Stimulated activated CD8-positive, alpha-beta memory T cell treated with anti-CD3 and anti-CD28 coated beads, Interleukin-12 subunit alpha, Interleukin-12 subunit beta, amount 100 ng/mL, for 4 hours (primary cell): Measurements from ENCODE around the gene ETV4.

Experiments used
- DNase-seq: peaks from one replicate; pipeline ENCODE4 v3.0.0-alpha.2; 2020; ENCODE audit warnings: low read depth

The ETV4 gene

GRCh38 chr17:43572368-43572980 is 26.3 kb upstream of the ETV4 start:
- no peak for DNase-seq

GRCh38 chr17:43570518-43570928 is 24.4 kb upstream of the ETV4 start:
- no peak for DNase-seq

GRCh38 chr17:43568506-43569082 is 22.5 kb upstream of the ETV4 start:
- no peak for DNase-seq

GRCh38 chr17:43563600-43564594 is 17.8 kb upstream of the ETV4 start:
- no peak for DNase-seq

- DNase-seq, result no peak
Measured at GRCh38 chr17:43562679-43563599, 16.8 kb upstream of the ETV4 start.

- no peak for DNase-seq
Measured at GRCh38 chr17:43560461-43561427, 14.6 kb upstream of the ETV4 start.

- no peak for DNase-seq
Measured at GRCh38 chr17:43559161-43559816, 13.1 kb upstream of the ETV4 start.

GRCh38 chr17:43558805-43559160 is 12.6 kb upstream of the ETV4 start:
- DNase-seq, result no peak

- DNase-seq, result no peak
Measured at GRCh38 chr17:43556292-43556691, 10.2 kb upstream of the ETV4 start.

- no peak for DNase-seq
Measured at GRCh38 chr17:43554857-43555256, 8.7 kb upstream of the ETV4 start.

- DNase-seq, result no peak
Measured at GRCh38 chr17:43553573-43553972, 7.4 kb upstream of the ETV4 start.

GRCh38 chr17:43552229-43552837 is 6.2 kb upstream of the ETV4 start:
- DNase-seq, result no peak

GRCh38 chr17:43550754-43551153 is 4.6 kb upstream of the ETV4 start:
- no peak for DNase-seq

GRCh38 chr17:43549496-43549895 is 3.4 kb upstream of the ETV4 start:
- no peak for DNase-seq

- no peak for DNase-seq
Measured at GRCh38 chr17:43548689-43549379, 2.7 kb upstream of the ETV4 start.

- no peak for DNase-seq
Measured at GRCh38 chr17:43547659-43548256, 1.6 kb upstream of the ETV4 start.

- DNase-seq, result no peak
Measured at GRCh38 chr17:43547189-43547550, 1.0 kb upstream of the ETV4 start.

- no peak for DNase-seq
Measured at GRCh38 chr17:43545383-43545632, 832 bp downstream of the ETV4 start.
